Spinal cord (tissue), 10 donors: ENCODE data around the gene HRG. TPM values are rescaled to one million over a fixed set of nuclear protein-coding genes. Genes with fewer than 3 reads are reported as not detected.

Experiments used
- DNase-seq, 6 donors: peaks; one replicate each; pipeline versions ENCODE4 v3.0.0 to v3.0.0-alpha.2; 2013 to 2015; ENCODE audit warnings: low spot score in 6 of 6, low read depth in 4 of 6
- H3K27ac ChIP-seq: one replicate; pipeline ENCODE4 v1.5.1; 2013; ENCODE audit warnings: low read depth, low read length, control low read depth
- H3K27me3 ChIP-seq: one replicate; pipeline ENCODE4 v1.6.1; 2013; ENCODE audit warnings: low read length; ENCODE audit not compliant: control insufficient read depth, insufficient read depth
- H3K36me3 ChIP-seq: one replicate; pipeline ENCODE4 v1.6.1; 2013; ENCODE audit warnings: low read length; ENCODE audit not compliant: control insufficient read depth, insufficient read depth
- H3K4me1 ChIP-seq: one replicate; pipeline ENCODE4 v1.6.1; 2013; ENCODE audit warnings: low read length; ENCODE audit not compliant: control insufficient read depth, insufficient read depth
- H3K4me3 ChIP-seq: one replicate; pipeline ENCODE4 v1.5.1; 2013; ENCODE audit warnings: low read depth, low read length, control low read depth
- H3K9me3 ChIP-seq: one replicate; pipeline ENCODE4 v1.6.1; 2013; ENCODE audit warnings: low read length; ENCODE audit not compliant: control insufficient read depth, insufficient read depth
- WGBS: methylation state at CpG from one replicate; pipeline ENCODE4 v1.1.5; 2013; ENCODE audit warnings: missing lambda C conversion rate; ENCODE audit not compliant: insufficient coverage; 5-methylcytosine and 5-hydroxymethylcytosine counted together
- long read RNA-seq, 4 donors: transcript quantifications; one replicate each; lab custom pipeline, GENCODE V29; 2026
- polyA plus RNA-seq, 2 donors: library from polyadenylated mRNA; unstranded; fragments of 120-200 nt; gene quantifications; one replicate each; pipeline ENCODE4 v1.2.1, GENCODE V29; 2013; ENCODE audit not compliant: insufficient read length in 2 of 2
- total RNA-seq, 2 donors: library from RNA; depleted of rRNA in 1 of 2; stranded (reverse); fragments of 120-200 nt in 1 of 2; fragments of >200 nt in 1 of 2; gene quantifications; one replicate each; pipeline versions ENCODE4 v1.2.3 to v1.2.4, GENCODE V29; 2013 to 2014
- donor health status: healthy.

HRG gene, protein sequence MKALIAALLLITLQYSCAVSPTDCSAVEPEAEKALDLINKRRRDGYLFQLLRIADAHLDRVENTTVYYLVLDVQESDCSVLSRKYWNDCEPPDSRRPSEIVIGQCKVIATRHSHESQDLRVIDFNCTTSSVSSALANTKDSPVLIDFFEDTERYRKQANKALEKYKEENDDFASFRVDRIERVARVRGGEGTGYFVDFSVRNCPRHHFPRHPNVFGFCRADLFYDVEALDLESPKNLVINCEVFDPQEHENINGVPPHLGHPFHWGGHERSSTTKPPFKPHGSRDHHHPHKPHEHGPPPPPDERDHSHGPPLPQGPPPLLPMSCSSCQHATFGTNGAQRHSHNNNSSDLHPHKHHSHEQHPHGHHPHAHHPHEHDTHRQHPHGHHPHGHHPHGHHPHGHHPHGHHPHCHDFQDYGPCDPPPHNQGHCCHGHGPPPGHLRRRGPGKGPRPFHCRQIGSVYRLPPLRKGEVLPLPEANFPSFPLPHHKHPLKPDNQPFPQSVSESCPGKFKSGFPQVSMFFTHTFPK
- total RNA-seq (under 1 TPM in 1 of 2 donors, not detected in 1; 0.11 TPM), polyA plus RNA-seq (under 1 TPM in 1 of 2 donors, not detected in 1; 0.17 TPM)
- long read RNA-seq, donor 1: 0 reads
- long read RNA-seq, donor 2: 0 reads
- long read RNA-seq, donor 3: 0 reads
- long read RNA-seq, donor 4: 0 reads

DNA sequence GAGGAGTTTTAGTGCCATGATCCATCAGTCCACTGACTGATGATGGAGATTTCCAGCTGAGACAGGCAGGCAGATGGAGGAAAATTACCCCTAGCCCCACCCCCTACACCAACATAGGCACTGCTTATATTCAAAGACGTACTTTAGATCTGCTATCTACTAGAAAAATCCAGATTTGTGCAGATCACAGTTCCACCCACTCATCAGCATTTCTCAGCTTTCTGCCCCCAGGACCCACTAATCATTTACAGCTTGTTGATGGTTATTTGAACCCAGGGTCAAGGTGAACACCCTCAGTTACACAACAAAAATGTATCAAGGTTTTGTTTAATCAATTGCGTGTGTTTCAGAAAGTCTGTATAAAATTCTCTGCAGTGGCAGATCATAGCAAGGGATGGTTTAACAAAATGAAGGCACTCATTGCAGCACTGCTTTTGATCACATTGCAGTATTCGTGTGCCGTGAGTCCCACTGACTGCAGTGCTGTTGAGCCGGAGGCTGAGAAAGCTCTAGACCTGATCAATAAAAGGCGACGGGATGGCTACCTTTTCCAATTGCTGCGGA, at the start of gene HRG:
HRG (plus strand) TSS at position 390 of the 564 bp plus-strand sequence; CDS start at position 408, 18 bp downstream.
- Histone ChIP-seq H3K4me1 (no peaks in the 10 kb centered on the region), H3K36me3 (no peaks in the 10 kb centered on the region), H3K4me3 (no peak within 1 kb of the TSS), H3K9me3 (no peaks in the 10 kb centered on the region), H3K27ac (no peak within 1 kb of the TSS), H3K27me3 (no peaks in the 10 kb centered on the region)
- DNase-seq: peak in 1 of 6 donors; percentile 10
- WGBS: 81% methylated on average over 7 of the region's 8 CpGs

DNA sequence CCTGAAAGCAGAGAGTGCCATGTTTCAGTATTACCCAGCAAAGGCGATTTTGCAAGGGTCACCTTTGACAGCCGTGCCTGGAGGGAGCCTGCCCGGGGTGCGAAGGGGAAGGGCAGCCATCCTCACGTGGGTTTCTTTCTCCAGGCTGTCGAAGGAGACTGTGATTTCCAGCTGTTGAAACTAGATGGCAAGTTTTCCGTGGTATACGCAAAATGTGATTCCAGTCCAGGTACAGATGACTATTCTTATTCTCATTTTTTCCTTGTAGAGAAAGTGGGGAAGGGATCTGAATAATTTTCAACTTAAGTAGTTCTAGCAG, 49.6 kb upstream of the HRG start:
- WGBS: 87% methylated on average over 6 of the region's 8 CpGs
- Histone ChIP-seq H3K4me3 (no peak overlapping the region), H3K9me3 (no peaks in the 10 kb centered on the region), H3K27me3 (peaks cover 9% of the 10 kb centered on the region), H3K36me3 (no peaks in the 10 kb centered on the region), H3K27ac (no peak overlapping the region), H3K4me1 (peaks cover 22% of the 10 kb centered on the region)
- no peak for DNase-seq

DNA sequence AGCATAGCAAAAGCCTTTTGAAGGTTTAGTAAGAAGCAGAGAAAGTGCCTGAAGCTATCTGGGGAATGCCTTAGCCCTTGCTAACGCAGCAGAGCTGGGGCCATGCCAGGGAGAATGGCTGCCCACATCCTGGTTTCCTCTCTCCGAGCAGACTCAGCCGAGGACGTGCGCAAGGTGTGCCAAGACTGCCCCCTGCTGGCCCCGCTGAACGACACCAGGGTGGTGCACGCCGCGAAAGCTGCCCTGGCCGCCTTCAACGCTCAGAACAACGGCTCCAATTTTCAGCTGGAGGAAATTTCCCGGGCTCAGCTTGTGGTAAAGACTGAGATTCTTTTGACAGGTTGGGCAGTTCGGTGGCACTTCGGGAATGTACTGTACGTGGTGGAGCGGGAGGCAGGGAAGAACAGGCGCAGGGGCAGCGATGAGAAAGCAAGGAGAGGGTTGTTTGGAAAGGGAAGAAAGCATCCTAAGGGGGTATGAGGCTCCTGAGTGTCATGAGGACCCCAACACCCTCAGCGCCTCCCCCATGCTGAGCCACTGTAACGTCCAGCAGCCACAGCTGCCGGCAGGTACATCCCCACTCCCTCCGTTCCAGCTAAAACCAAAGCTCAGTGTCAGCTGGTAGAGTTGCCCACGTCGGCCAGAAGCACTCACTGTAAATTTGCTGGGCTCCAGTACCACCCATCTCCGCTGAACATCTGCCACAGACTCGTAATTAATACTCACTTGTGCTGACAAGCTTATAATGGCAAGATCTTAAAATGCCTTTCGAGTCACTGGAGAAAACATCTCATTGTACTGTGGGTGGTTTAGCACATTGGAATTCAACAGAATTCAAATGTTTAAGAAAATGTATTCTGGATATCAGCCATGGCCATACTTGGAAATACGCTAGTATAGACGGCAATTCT, 48.5 kb upstream of the HRG start:
- 9% methylated on average over 25 of the region's 31 CpGs for WGBS
- peak in 5 of 6 donors; percentile 22 to 84 (median 35) for DNase-seq
- H3K9me3 ChIP-seq: no peaks in the 10 kb centered on the region
- H3K27me3 ChIP-seq: peaks cover 9% of the 10 kb centered on the region
- peaks cover 22% of the 10 kb centered on the region for H3K4me1 ChIP-seq
- no peak overlapping the region for H3K27ac ChIP-seq
- peak overlapping the region; percentile 14 for H3K4me3 ChIP-seq
- no peaks in the 10 kb centered on the region for H3K36me3 ChIP-seq

DNA sequence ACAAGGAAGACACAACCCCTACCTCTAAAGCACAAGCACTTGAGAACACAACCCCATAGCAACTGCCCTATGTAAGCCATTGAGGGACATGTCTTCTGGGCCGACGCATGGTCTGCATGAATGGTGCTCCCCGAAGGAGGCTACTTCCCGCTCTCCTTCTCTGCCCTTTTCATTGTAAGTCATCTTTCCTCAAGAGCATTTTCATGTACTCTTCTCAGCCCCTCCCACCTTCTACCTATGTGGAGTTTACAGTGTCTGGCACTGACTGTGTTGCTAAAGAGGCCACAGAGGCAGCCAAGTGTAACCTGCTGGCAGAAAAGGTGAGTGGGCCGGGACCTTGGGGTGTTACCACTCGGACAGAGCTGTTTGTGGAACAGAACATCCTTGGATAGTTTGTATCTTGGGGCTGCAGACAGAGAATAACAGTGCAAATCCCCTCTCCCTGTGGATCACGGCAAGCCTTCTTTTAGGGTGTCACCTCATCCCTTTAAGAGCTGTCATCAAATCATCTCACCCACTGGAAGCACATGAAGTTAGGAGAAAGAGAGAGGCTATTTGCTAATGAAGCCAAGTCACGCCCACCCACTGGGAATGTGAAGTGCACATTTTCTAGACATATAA, 47.4 kb upstream of the HRG start:
- DNase-seq: no peak
- Histone ChIP-seq H3K9me3 (no peaks in the 10 kb centered on the region), H3K27me3 (peaks cover 9% of the 10 kb centered on the region), H3K27ac (no peak overlapping the region), H3K4me3 (no peak overlapping the region), H3K4me1 (peaks cover 22% of the 10 kb centered on the region), H3K36me3 (no peaks in the 10 kb centered on the region)
- 90% methylated on average over 4 of the region's 8 CpGs for WGBS

DNA sequence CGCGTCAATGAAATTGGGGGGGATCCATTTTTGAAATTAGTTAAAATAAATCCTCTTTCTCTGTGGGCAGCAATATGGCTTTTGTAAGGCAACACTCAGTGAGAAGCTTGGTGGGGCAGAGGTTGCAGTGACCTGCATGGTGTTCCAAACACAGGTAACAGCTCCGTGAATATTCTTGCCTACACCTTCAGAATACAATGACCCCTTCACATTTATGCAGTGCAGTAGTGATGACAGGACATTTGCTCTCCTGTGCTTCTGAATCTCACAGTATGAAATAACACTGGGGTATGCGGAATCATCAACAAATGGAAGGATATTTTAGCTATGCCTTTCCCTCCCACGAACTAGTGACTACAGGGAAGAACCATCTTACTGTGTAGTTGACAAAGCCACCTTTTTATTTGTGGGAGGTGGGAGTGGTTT, 46.0 kb upstream of the HRG start:
- WGBS: 100% methylated on average over 2 of the region's 5 CpGs
- no peaks in the 10 kb centered on the region for H3K9me3 ChIP-seq
- no peaks in the 10 kb centered on the region for H3K36me3 ChIP-seq
- H3K4me3 ChIP-seq: no peak overlapping the region
- peaks cover 9% of the 10 kb centered on the region for H3K27me3 ChIP-seq
- H3K4me1 ChIP-seq: peaks cover 18% of the 10 kb centered on the region
- no peak overlapping the region for H3K27ac ChIP-seq
- DNase-seq: no peak

DNA sequence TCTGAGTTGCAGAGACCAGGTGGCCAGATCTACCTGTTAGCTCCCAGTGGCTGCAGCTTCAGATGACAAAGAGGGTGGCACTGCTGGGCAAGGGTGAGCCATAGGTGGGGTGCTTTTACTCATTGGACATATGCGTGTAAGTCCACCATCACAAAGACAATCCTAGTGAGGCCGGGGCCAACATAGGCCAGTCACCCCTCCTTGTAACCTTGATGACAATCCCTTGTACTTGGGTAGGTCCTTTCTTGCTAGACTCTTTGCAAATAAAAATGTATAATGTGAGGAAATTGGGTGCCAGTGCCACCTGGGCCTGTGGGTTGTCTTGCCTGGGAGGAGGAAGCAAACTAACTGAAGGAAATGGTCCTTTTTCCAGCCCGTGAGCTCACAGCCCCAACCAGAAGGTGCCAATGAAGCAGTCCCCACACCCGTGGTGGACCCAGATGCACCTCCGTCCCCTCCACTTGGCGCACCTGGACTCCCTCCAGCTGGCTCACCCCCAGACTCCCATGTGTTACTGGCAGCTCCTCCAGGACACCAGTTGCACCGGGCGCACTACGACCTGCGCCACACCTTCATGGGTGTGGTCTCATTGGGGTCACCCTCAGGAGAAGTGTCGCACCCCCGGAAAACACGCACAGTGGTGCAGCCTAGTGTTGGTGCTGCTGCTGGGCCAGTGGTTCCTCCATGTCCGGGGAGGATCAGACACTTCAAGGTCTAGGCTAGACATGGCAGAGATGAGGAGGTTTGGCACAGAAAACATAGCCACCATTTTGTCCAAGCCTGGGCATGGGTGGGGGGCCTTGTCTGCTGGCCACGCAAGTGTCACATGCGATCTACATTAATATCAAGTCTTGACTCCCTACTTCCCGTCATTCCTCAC, 45.4 kb upstream of the HRG start:
- no peak overlapping the region for H3K4me3 ChIP-seq
- H3K27me3 ChIP-seq: peaks cover 9% of the 10 kb centered on the region
- DNase-seq: no peak
- H3K36me3 ChIP-seq: no peaks in the 10 kb centered on the region
- no peak overlapping the region for H3K27ac ChIP-seq
- peaks cover 14% of the 10 kb centered on the region for H3K4me1 ChIP-seq
- WGBS: 94% methylated on average over 12 of the region's 17 CpGs
- H3K9me3 ChIP-seq: no peaks in the 10 kb centered on the region

DNA sequence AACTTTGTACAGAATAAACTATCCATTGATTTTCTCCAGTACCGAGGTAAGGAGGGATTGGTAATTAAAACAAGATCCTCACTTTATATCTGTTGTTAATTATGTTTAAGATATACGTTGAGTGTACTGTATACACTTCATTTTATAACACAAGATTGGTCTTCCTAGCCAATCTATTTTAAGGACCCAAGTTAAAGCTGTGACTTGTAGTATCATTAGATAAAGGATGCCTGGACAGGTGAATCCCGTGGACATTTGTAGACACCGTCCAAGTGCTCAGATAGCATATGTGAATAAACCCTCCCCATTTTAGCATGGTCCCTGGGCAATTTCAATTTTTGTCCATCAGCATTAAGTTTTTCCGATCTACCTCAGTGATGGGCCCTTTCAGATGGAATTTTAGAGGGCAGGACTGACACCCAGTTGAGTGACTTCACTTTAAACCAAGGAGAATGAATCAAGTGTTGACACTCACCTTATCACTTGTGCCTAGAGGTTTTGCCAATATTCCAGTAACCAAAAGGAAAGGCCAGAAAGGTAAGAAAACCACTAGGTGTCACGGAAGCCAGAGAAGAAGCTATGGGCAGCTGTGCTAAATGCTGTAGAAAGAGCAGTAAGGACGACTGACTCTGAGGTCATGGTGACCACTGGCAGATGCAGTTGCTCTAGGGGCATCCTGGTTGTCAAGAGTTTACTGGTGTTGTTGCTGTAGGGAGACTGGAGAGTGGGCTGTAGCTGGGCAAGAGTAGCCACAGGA, 43.7 kb upstream of the HRG start:
- no peak for DNase-seq
- Histone ChIP-seq H3K36me3 (no peaks in the 10 kb centered on the region), H3K4me1 (peaks cover 6% of the 10 kb centered on the region), H3K27ac (no peak overlapping the region), H3K27me3 (peaks cover 8% of the 10 kb centered on the region), H3K4me3 (no peak overlapping the region), H3K9me3 (no peaks in the 10 kb centered on the region)
- WGBS: 86% methylated on average over 3 of the region's 7 CpGs

DNA sequence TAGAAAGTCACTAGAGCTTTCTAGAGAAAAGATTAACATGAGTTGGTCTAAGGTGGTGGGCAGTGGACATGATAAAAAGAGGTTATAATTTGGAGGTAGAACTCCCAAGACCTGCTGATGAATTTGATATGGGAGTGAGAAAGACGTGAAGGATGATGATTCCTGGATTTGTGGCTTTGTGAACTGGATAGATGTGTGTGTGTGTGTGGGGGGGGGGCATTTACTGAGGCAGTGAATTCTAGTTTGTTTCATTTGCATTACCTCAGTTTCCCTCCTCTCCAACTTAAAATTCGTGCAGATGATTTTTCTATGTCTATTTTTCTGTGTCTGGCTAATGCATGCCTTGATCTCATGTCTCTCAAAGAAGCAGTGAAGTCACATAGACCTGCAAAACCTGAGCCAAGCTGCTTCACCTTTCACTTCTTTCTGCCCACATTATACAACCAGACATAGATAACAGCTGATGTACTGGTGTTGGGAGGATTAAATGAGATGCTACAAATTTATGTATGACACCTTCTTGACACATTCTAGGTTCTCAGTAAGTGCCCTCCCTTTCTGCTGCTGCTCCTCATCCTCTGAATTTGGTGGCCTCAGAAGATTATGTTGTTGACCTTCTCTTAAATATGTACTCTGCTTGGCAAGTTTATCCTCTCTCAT, 43.0 kb upstream of the HRG start:
- Histone ChIP-seq H3K4me1 (no peaks in the 10 kb centered on the region), H3K9me3 (no peaks in the 10 kb centered on the region), H3K27ac (no peak overlapping the region), H3K36me3 (no peaks in the 10 kb centered on the region), H3K4me3 (no peak overlapping the region), H3K27me3 (peaks cover 6% of the 10 kb centered on the region)
- 100% methylated on average over 1 of the region's 2 CpGs for WGBS
- DNase-seq: no peak
